HG03159 (cell line): Measurements from ENCODE around the gene NME2.

ENCODE experiments used
- ATAC-seq: cut with Tn5 transposase; IDR thresholded peaks from one replicate; pipeline ENCODE4 v1.9.1; 2021; ENCODE audit warnings: mild to moderate bottlenecking, moderate library complexity; ENCODE audit not compliant: unreplicated experiment

The NME2 gene

DNA sequence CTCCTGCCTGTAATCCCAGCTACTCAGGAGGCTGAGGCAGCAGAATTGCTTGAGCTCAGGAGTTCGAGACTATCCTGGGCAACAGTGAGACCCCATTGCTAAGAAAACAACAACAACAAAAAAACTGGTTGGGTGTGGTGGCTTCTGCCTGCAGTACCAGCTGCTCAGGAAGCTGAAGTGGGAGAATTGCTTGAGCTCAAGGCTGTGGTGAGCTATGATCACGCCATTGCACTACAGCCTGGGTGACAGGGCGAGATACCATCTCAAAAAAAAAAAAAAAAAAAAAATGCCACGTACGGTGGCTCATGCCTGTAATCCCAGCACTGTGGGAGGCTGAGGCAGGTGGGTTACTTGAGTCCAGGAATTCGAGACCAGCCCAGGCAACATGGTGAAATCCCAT is 34.1 kb downstream of the NME2 start:
- no peak for ATAC-seq

DNA sequence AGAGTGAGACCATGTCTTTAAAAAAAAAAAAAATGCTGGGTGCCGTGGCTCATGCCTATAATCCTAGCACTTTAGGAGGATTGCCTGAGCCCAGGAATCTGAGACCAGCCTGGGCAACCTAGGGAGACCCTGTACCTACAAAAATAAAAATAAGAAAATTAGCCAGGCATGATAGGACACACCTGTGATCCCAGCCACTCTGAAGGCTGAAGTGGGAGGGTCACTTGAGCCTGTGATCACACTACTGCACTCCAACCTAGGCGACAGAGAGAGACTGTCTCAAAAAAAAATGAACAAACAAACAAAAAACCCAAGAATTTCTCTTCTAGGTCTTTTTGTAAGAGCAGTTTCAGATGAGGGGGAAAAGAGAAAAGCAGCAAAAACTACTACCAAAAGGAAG is 34.6 kb downstream of the NME2 start:
- no peak for ATAC-seq

DNA sequence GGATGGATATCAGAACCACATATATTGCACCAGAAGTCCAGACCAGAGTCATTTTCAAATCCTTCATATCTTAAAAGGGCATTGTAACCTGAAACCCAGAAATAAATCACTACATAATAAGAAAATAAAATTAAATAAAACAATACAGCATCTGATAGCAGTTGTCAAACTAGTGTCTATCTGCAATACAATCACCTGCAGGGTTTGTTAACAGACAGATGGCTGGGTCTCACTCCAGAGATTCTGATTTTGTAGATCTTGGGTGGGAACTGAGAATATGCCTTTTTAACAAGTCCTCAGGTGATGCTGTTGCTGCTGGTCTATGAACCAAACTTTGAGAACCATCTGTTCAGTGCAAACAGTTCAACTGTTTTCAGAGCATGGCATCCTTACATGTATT is 37.6 kb downstream of the NME2 start:
- ATAC-seq, result no peak

DNA sequence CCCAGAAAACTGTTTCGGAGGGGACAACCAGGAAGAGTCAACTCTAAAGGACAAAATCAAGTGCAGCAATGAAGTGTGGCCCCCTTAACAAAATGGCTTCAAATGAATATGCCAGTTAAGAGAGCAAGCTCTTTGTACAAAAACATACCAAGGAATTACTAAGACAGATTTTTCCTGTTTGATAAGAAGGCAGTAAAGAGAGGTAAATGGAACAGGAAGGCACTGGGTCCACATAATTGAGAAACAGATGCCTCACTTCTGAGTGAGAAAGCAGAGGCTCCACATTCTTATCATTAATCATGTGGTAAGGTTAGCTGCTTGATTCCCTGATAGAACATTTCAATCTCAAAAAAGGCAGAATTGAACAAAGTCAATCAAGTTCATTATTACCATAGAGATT is 48.7 kb downstream of the NME2 start:
- no peak for ATAC-seq

DNA sequence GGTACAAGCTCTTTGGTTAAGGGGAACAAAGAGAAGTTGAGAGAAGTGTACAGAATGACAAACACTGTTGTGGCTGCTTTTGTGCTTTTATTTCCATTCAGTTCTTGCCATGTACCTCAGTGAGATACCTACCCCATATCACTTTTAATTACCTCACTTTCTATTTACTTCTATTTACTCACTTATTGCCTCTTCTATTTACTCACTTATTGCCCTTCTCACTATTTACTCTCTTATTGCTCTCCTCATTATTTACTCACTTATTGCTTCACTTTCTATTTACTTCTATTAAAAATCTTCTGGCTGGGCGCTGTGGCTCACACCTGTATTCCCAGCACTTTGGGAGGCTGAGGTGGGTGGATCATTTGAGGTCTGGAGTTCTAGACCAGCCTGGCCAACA is 51.7 kb downstream of the NME2 start:
- no peak for ATAC-seq

DNA sequence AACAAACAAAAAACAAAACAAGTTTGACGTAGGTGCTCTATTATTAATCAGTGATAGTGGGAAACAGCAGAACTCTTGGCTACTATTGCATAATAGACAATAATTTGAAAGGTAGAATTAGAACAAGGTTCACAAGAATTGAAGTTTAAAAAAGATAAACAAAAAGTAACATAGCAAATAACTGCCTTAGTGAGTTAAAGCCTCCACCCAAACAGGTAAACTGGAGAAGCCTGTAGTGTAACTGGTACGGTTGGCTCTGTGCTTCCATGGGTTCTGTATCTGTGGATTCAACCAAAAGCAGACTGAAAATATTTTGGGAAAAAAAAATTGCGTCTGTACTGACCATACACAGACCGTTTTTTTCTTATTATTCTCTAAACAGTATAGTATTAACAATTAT is 55.1 kb downstream of the NME2 start:
- ATAC-seq, result no peak
